Upper lobe of right lung (tissue), 1 donor: ENCODE results near the gene DMKN. TPM values are rescaled to one million over a fixed set of nuclear protein-coding genes. Genes with fewer than 3 reads are reported as not detected.

Experiments
- ATAC-seq: fragments of 200-7000 bp; cut with Tn5 transposase; one replicate; pipeline ENCODE4 v1.9.1; 2020; ENCODE audit warnings: mild to moderate bottlenecking, moderate library complexity
- DNase-seq: peaks from one replicate; pipeline ENCODE4 v3.0.0-alpha.2; 2020
- H3K27ac ChIP-seq: fragments of 200-600 bp; one replicate; pipeline ENCODE4 v1.8.0; 2022
- H3K27me3 ChIP-seq: fragments of 200-600 bp; one replicate; pipeline ENCODE4 v1.8.0; 2022; ENCODE audit warnings: mild to moderate bottlenecking
- H3K36me3 ChIP-seq: fragments of 200-600 bp; one replicate; pipeline ENCODE4 v1.8.0; 2022
- H3K4me1 ChIP-seq: fragments of 200-600 bp; one replicate; pipeline ENCODE4 v1.8.0; 2022
- H3K4me3 ChIP-seq: fragments of 200-600 bp; one replicate; pipeline ENCODE4 v1.8.0; 2022; ENCODE audit warnings: mild to moderate bottlenecking
- H3K9me3 ChIP-seq: fragments of 200-600 bp; one replicate; pipeline ENCODE4 v1.8.0; 2022
- CTCF ChIP-seq: fragments of 200-600 bp; IDR thresholded peaks from one replicate; pipeline ENCODE4 v1.8.0; 2022; ENCODE audit warnings: antibody characterized with exemption
- intact Hi-C: fragments of 100-400 bp; cut with DNase I; formaldehyde crosslinking; loops from one replicate; pipeline ENCODE4 v1.11.0; 2022
- total RNA-seq: library from RNA; stranded (reverse); fragmentation: NEBNext Ultra II Directional; extraction: Animal tissue kit (Norgen Biotek cat#: 25700); gene quantifications from one replicate; pipeline ENCODE4 v1.2.1, GENCODE V29; 2021
- donor health status: DM: no; HTN: yes; CAD: no; lungs with severe emphysema.

DMKN gene
- total RNA-seq, 1 donor from 2014 or later, result 79.8 TPM

DNA sequence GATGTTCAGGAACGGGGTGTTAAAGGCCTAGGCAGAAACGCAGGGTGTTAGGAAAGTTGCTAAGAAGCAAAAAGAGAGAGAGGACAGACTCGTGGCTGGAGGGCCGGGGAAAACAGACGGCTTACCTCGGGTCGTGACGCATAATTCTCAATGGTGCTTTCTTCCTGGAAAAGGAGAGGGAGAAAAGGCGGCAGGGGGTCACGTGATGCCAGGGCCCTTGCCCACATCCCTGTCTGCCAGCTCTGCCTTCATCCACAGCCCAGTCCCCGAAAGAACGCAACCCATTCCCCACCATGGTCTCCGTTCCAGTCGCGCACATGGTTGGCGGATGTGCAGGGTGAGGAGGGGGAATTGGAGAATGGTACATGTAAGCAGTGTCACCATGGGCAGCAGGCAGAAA lies 24.8 kb downstream of the DMKN start:
- no peak overlapping the region for H3K4me3 ChIP-seq
- H3K9me3 ChIP-seq, result no peaks in the 10 kb centered on the region
- H3K27me3 ChIP-seq, result peaks cover 8% of the 10 kb centered on the region
- H3K4me1 ChIP-seq, result no peaks in the 10 kb centered on the region
- no peaks in the 10 kb centered on the region for H3K36me3 ChIP-seq
- DNase-seq (no peak), ATAC-seq (no peak)
- H3K27ac ChIP-seq, result no peak overlapping the region
- intact Hi-C loops, result no loop called here
- TF ChIP-seq CTCF, result no peak

GRCh38 chr19:35487656-35488182 lies 25.7 kb downstream of the DMKN start:
- intact Hi-C loops, result no loop called here
- TF ChIP-seq CTCF, result no peak
- no peak for DNase-seq
- Histone ChIP-seq H3K4me3 (no peak overlapping the region), H3K36me3 (no peaks in the 10 kb centered on the region), H3K9me3 (no peaks in the 10 kb centered on the region), H3K27me3 (peaks cover 8% of the 10 kb centered on the region), H3K27ac (no peak overlapping the region), H3K4me1 (no peaks in the 10 kb centered on the region)
- no peak for ATAC-seq

GRCh38 chr19:35486268-35486708 lies 27.2 kb downstream of the DMKN start:
- Histone ChIP-seq H3K27ac (no peak overlapping the region), H3K4me1 (no peaks in the 10 kb centered on the region), H3K27me3 (peaks cover 6% of the 10 kb centered on the region), H3K9me3 (no peaks in the 10 kb centered on the region), H3K36me3 (no peaks in the 10 kb centered on the region), H3K4me3 (no peak overlapping the region)
- ATAC-seq (no peak), DNase-seq (no peak)
- intact Hi-C loops, result no loop called here
- TF ChIP-seq CTCF, result no peak

DNA sequence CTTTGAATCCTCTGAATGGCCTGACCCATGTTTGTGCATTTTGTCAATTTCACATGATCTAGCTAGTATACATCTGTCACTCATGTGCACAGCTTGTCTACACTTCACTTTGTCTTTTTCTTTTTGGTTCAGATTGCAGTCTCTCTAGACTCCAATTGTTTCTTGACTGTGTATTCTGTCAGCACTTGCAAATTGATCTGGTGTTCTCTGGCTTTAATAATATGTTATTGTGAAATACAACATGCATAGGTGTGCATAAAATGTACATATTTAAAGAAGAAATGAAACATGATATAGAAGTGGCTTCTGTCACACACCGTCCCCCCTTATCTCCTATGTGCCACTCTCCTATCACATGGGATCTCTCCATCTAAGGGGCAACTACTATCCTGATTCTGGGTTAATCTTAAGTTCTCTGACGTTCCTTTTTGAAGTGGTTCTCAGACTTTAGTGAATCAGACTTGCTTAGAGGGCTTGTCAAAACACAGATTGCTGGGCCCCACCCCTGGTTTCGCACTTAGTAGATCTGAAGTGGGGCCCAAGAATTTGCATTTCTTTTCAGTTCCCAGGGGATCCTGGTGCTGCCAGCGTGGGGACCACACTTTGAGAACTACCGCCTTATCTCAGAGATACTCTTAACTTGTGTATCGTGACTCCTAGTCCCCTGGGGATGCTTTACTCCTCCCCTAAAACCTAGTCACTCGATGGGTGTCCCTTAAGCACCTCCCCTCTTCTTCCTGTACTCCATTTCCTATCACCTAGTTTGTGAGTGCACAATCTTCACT lies 29.0 kb downstream of the DMKN start:
- Histone ChIP-seq H3K4me1 (no peaks in the 10 kb centered on the region), H3K27ac (no peak overlapping the region), H3K9me3 (no peaks in the 10 kb centered on the region), H3K27me3 (no peaks in the 10 kb centered on the region), H3K36me3 (no peaks in the 10 kb centered on the region), H3K4me3 (no peak overlapping the region)
- TF ChIP-seq CTCF, result no peak
- DNase-seq (no peak), ATAC-seq (no peak)
- intact Hi-C loops, result no loop called here

GRCh38 chr19:35483089-35483488 lies 30.4 kb downstream of the DMKN start:
- Histone ChIP-seq H3K27ac (no peak overlapping the region), H3K9me3 (no peaks in the 10 kb centered on the region), H3K4me1 (no peaks in the 10 kb centered on the region), H3K4me3 (no peak overlapping the region), H3K36me3 (no peaks in the 10 kb centered on the region), H3K27me3 (no peaks in the 10 kb centered on the region)
- intact Hi-C loops, result no loop called here
- no peak for DNase-seq
- no peak for ATAC-seq
- no peak for TF ChIP-seq CTCF
